ENCODE measurements around the gene RNU11. TPM values are rescaled to one million over a fixed set of nuclear protein-coding genes. Genes with fewer than 3 reads are reported as not detected.
A peak's percentile ranks its signal among the peaks of the same experiment; 100 is the strongest.
"Not testable (repeated sequence)": the region's sequence is repeated elsewhere in the genome, so short reads cannot be mapped to it uniquely, and the experiment has no call there.

The RNU11 gene
- total RNA-seq, 1 donor = not detected

- TF ChIP-seq, protein P1, sequence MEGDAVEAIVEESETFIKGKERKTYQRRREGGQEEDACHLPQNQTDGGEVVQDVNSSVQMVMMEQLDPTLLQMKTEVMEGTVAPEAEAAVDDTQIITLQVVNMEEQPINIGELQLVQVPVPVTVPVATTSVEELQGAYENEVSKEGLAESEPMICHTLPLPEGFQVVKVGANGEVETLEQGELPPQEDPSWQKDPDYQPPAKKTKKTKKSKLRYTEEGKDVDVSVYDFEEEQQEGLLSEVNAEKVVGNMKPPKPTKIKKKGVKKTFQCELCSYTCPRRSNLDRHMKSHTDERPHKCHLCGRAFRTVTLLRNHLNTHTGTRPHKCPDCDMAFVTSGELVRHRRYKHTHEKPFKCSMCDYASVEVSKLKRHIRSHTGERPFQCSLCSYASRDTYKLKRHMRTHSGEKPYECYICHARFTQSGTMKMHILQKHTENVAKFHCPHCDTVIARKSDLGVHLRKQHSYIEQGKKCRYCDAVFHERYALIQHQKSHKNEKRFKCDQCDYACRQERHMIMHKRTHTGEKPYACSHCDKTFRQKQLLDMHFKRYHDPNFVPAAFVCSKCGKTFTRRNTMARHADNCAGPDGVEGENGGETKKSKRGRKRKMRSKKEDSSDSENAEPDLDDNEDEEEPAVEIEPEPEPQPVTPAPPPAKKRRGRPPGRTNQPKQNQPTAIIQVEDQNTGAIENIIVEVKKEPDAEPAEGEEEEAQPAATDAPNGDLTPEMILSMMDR (IDR thresholded peaks at IDR 0.05; ENCODE audit: insufficient read depth, low read depth, low read length) = no peak
- no peak overlapping the region for H3K4me3 ChIP-seq (ENCODE audit: low read depth, low read length)
- no peak for DNase-seq (ENCODE audit: low read depth)
Observed at GRCh38 chr1:28644494-28644893, 3.9 kb upstream of the RNU11 start.

DNA sequence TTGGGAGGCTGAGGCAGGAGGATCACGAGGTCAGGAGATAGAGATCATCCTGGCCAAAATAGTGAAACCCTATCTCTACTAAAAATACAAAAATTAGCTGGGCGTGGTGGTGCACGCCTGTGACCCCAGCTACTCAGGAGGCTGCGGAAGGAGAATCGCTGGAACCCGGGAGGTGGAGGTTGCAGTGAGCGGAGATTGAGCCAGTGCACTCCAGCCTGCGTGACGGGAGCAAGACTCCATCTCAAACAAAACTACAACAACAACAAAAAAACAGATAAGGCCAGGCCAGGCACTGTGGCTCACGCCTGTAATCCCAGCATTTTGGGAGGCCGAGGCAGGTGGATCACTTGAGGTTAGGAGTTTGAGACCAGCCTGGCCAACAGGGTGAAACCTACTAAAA is 3.0 kb upstream of the RNU11 start:
- not testable (repeated sequence) for H3K4me3 ChIP-seq (ENCODE audit: low read depth, low read length); DNase-seq (ENCODE audit: low read depth)

GRCh38 chr1:28646040-28646439 is 2.4 kb upstream of the RNU11 start:
- DNase-seq (ENCODE audit: low read depth) = peak; percentile 74
- H3K4me3 ChIP-seq (ENCODE audit: low read depth, low read length) = no peak overlapping the region
- TF ChIP-seq, protein P1 (IDR thresholded peaks at IDR 0.05; ENCODE audit: insufficient read depth, low read depth, low read length) = no peak

GRCh38 chr1:28648008-28648473 is 359 bp upstream of the RNU11 start:
- peak; percentile 95 for DNase-seq (ENCODE audit: low read depth)
- TF ChIP-seq, protein P1 (IDR thresholded peaks at IDR 0.05; ENCODE audit: insufficient read depth, low read depth, low read length) = no peak
- H3K4me3 ChIP-seq (ENCODE audit: low read depth, low read length) = peak overlapping the region; percentile 43

- not testable (repeated sequence) for H3K4me3 ChIP-seq (ENCODE audit: low read depth, low read length); DNase-seq (ENCODE audit: low read depth)
Observed at GRCh38 chr1:28653063-28653462, 4.7 kb downstream of the RNU11 start.

GRCh38 chr1:28653870-28654269 is 5.5 kb downstream of the RNU11 start:
- not testable (repeated sequence) for H3K4me3 ChIP-seq (ENCODE audit: low read depth, low read length)
- TF ChIP-seq, protein P1 (IDR thresholded peaks at IDR 0.05; ENCODE audit: insufficient read depth, low read depth, low read length) = peak; percentile 52
- peak; percentile 61 for DNase-seq (ENCODE audit: low read depth)

GRCh38 chr1:28655448-28656311 is 7.3 kb downstream of the RNU11 start:
- not testable (repeated sequence) for H3K4me3 ChIP-seq (ENCODE audit: low read depth, low read length); DNase-seq (ENCODE audit: low read depth)

DNA sequence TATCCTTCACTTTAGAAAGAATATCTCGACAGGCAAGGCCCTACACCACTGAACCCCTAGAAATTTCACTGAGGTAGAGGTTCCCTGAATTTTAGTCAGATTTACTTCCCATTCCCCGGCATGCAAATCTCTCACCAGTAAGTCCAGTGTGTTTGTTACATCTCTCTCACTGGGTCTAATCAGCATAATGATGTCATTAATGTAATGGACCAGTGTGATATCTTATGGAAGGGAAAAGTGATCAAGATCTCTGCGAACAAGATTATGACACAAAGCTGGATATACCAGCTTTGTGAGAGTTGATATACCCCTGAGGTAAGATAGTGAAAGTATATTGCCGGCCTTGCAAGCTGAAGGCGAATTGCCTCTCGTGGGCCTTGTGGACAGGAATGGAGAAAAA is 7.9 kb downstream of the RNU11 start:
- TF ChIP-seq, protein P1 (IDR thresholded peaks at IDR 0.05; ENCODE audit: insufficient read depth, low read depth, low read length) = no peak
- H3K4me3 ChIP-seq (ENCODE audit: low read depth, low read length) = no peak overlapping the region
- DNase-seq (ENCODE audit: low read depth) = no peak

Measured in fibroblast of villous mesenchyme (primary cell).